HCT116 (cell line): ENCODE results near the gene AKAP9. TPM values are rescaled to one million over a fixed set of nuclear protein-coding genes. Genes with fewer than 3 reads are reported as not detected.
"Not testable (repeated sequence)": the region's sequence is repeated elsewhere in the genome, so short reads cannot be mapped to it uniquely, and the experiment has no call there.

Experiments
- ATAC-seq: fragments of 200-7000 bp; cut with Tn5 transposase; 2 replicates; pipeline ENCODE4 v1.9.1; 2020; ENCODE audit warnings: mild to moderate bottlenecking, moderate library complexity
- BruUV-seq: library from RNA; stranded (reverse); fragments of 400-500 nt; replicated peaks from 2 replicates; lab custom pipeline; 2021; lab: Mats Ljungman, UMichigan
- CTCF ChIA-PET: fragments of 300-600 bp; sonication (Branson Sonifier 250); formaldehyde crosslinking; loops from one replicate; lab custom pipeline; 2021; ENCODE audit warnings: antibody characterized with exemption; lab: Charles Lee
- POLR2A ChIA-PET: fragments of 300-600, 350-600 bp; sonication (Branson Sonifier 250); formaldehyde crosslinking; loops from one replicate; lab custom pipeline; 2021; ENCODE audit warnings: antibody characterized with exemption; lab: Charles Lee
- RAD21 ChIA-PET, 2 experiments: fragments of 300-600 bp; sonication (Branson Sonifier 250); formaldehyde crosslinking; loops; one replicate each; lab custom pipeline; 2023; ENCODE audit warnings: low total read pairs in 2 of 2; ENCODE audit not compliant: uncharacterized antibody in 2 of 2, unreplicated experiment in 2 of 2, low non-redundant PET in 1 of 2; lab: Charles Lee
- DNase-seq: peaks from one replicate; pipeline ENCODE4 v3.0.0-alpha.2; 2010; ENCODE audit warnings: low read depth, low spot score
- H2AFZ ChIP-seq: fragments of 200-600 bp; shearing (Covaris generic), sonication (generic); 2 replicates; pipeline ENCODE4 v1.6.1; 2017; ENCODE audit warnings: low read depth, mixed run types, mixed read lengths, antibody characterized with exemption, low read length; ENCODE audit not compliant: poor library complexity, severe bottlenecking
- H3K27ac ChIP-seq: 2 replicates; pipeline ENCODE4 v1.5.1; 2012; ENCODE audit warnings: low read depth, low read length
- H3K27me3 ChIP-seq: fragments of 200-600 bp; sonication (generic); 2 replicates; pipeline ENCODE4 v1.6.1; 2016; ENCODE audit warnings: mixed run types, low read length, mixed read lengths; ENCODE audit not compliant: insufficient read depth
- H3K36me3 ChIP-seq, 2 experiments: fragments of 200-500 bp in 1 of 2; fragments of 200-600 bp in 1 of 2; sonication (Bioruptor generic) in 1 of 2; sonication (generic) in 1 of 2; 2 replicates each; pipeline versions ENCODE4 v1.5.1 to v1.6.1; 2014 to 2016; ENCODE audit warnings: low read length in 2 of 2, inconsistent platforms in 1 of 2, mixed read lengths in 1 of 2, mixed run types in 1 of 2; ENCODE audit not compliant: insufficient read depth in 2 of 2, control insufficient read depth in 1 of 2
- H3K4me1 ChIP-seq, 2 experiments: fragments of 200-600 bp in 1 of 2; sonication (generic) in 1 of 2; 2 replicates each; pipeline versions ENCODE4 v1.5.1 to v1.6.1; 2012 to 2017; ENCODE audit warnings: low read length in 2 of 2, inconsistent platforms in 1 of 2, mild to moderate bottlenecking in 1 of 2, mixed read lengths in 1 of 2, mixed run types in 1 of 2, moderate library complexity in 1 of 2; ENCODE audit not compliant: insufficient read depth in 2 of 2, control insufficient read depth in 1 of 2
- H3K4me2 ChIP-seq: fragments of 200-600 bp; sonication (generic); 2 replicates; pipeline ENCODE4 v1.6.1; 2017; ENCODE audit warnings: mixed run types, low read length, mixed read lengths
- H3K4me3 ChIP-seq, 2 experiments: fragments of 200-600 bp in 1 of 2; sonication (generic) in 1 of 2; replicated peaks in 1 of 2; 2 replicates each; pipeline ENCODE4 v1.5.1; 2011 to 2016; ENCODE audit warnings: low read length in 2 of 2, control low read depth in 1 of 2, low read depth in 1 of 2, mild to moderate bottlenecking in 1 of 2, mixed read lengths in 1 of 2, mixed run types in 1 of 2
- H3K79me2 ChIP-seq: fragments of 200-600 bp; sonication (generic); 2 replicates; pipeline ENCODE4 v1.6.1; 2017; ENCODE audit warnings: mild to moderate bottlenecking, mixed run types, low read length, moderate library complexity, mixed read lengths; ENCODE audit not compliant: insufficient read depth
- H3K9ac ChIP-seq: fragments of 200-600 bp; sonication (generic); 2 replicates; pipeline ENCODE4 v1.6.1; 2016; ENCODE audit warnings: low read length, mixed read lengths
- H3K9me2 ChIP-seq: fragments of 200-600 bp; sonication (generic), shearing (Covaris generic); 2 replicates; pipeline ENCODE4 v1.6.1; 2017; ENCODE audit warnings: mixed run types, mild to moderate bottlenecking, moderate library complexity; ENCODE audit not compliant: insufficient read depth
- H3K9me3 ChIP-seq, 2 experiments: fragments of 200-500 bp in 1 of 2; fragments of 200-600 bp in 1 of 2; sonication (Bioruptor generic) in 1 of 2; sonication (generic) in 1 of 2; 2 replicates each; pipeline ENCODE4 v1.6.1; 2014 to 2017; ENCODE audit warnings: low read length in 2 of 2, mixed read lengths in 2 of 2, inconsistent platforms in 1 of 2, low read depth in 1 of 2, mild to moderate bottlenecking in 1 of 2, mixed run types in 1 of 2, moderate library complexity in 1 of 2; ENCODE audit not compliant: control insufficient read depth in 1 of 2, insufficient read depth in 1 of 2
- H4K20me1 ChIP-seq: fragments of 200-600 bp; sonication (generic), shearing (Covaris generic); 2 replicates; pipeline ENCODE4 v1.6.1; 2017; ENCODE audit warnings: mixed run types, mild to moderate bottlenecking, moderate library complexity; ENCODE audit not compliant: insufficient read depth
- CBX3 ChIP-seq: IDR thresholded peaks from 2 replicates; pipeline ENCODE4 v1.6.1; 2012; ENCODE audit warnings: low read depth
- CTCF ChIP-seq, 3 experiments: fragments of 200-600 bp in 1 of 3; sonication (generic) in 1 of 3; IDR thresholded peaks in 2 of 3; conservative IDR thresholded peaks in 1 of 3; 2 replicates each; pipeline ENCODE4 v1.5.1; 2012 to 2017; ENCODE audit warnings: low read depth in 2 of 3, low read length in 2 of 3, antibody characterized with exemption in 1 of 3, borderline replicate concordance in 1 of 3, control low read depth in 1 of 3, mild to moderate bottlenecking in 1 of 3, mixed read lengths in 1 of 3, mixed run types in 1 of 3, moderate library complexity in 1 of 3; ENCODE audit not compliant: insufficient read depth in 1 of 3
- EZH2 ChIP-seq: fragments of 200-600 bp; sonication (generic); IDR thresholded peaks from 2 replicates; pipeline ENCODE4 v1.6.1; 2017; ENCODE audit warnings: antibody characterized with exemption, mixed run types
- FOSL1 ChIP-seq: IDR thresholded peaks from 2 replicates; pipeline ENCODE4 v1.6.1; 2012; ENCODE audit warnings: low read depth
- MAX ChIP-seq: IDR thresholded peaks from 2 replicates; pipeline ENCODE4 v1.6.1; 2012
- intact Hi-C: fragments of 100-400 bp; cut with micrococcal nuclease; formaldehyde crosslinking; loops from 2 replicates; pipeline ENCODE4 v1.10.0; 2022
- total RNA-seq: library from RNA; stranded (reverse); gene quantifications from one replicate; pipeline ENCODE4 v1.2.1, GENCODE V29; 2021; ENCODE audit not compliant: unreplicated experiment

The AKAP9 gene
- total RNA-seq, 1 experiment from 2014 or later = 32.6 TPM

- intact Hi-C loops, H3K27ac ChIP-seq, H3K79me2 ChIP-seq, RAD21 ChIA-PET, H3K9me2 ChIP-seq, DNase-seq, H3K27me3 ChIP-seq, POLR2A ChIA-PET, H3K9ac ChIP-seq, H3K9me3 ChIP-seq, H3K4me3 ChIP-seq, H3K4me1 ChIP-seq, H3K4me2 ChIP-seq, H2AFZ ChIP-seq, H4K20me1 ChIP-seq, H3K36me3 ChIP-seq, CTCF ChIA-PET, BruUV-seq, ATAC-seq: not testable (repeated sequence)
Observed at GRCh38 chr7:91982352-91982751, 41.7 kb downstream of the AKAP9 start.

- DNase-seq = no peak
- Histone ChIP-seq H2AFZ (no peak overlapping the region), H3K9me2 (no peaks in the 10 kb centered on the region), H3K36me3 (no peaks in the 10 kb centered on the region), H3K9ac (no peak overlapping the region), H3K9me3 (no peaks in the 10 kb centered on the region), H3K4me2 (no peak overlapping the region), H3K4me1 (no peaks in the 10 kb centered on the region), H3K79me2 (no peaks in the 10 kb centered on the region; the same call in 1 of the 2 replicates), H3K27ac (no peak overlapping the region), H4K20me1 (no peaks in the 10 kb centered on the region), H3K4me3 (no peak overlapping the region), H3K27me3 (no peaks in the 10 kb centered on the region)
- no peak for ATAC-seq
- POLR2A ChIA-PET = no interaction called here
- no TSS peak for BruUV-seq
- CTCF ChIA-PET = no interaction called here
- TF ChIP-seq FOSL1 (no peak), MAX (no peak), CTCF (IDR thresholded peaks at IDR 0.05 in 2 of 3, conservative IDR thresholded peaks at IDR 0.05 in 1 of 3; ENCODE audit: borderline replicate concordance in 1 of 3, insufficient read depth in 1 of 3, low read depth in 2 of 3, low read length in 2 of 3) (no peak), CBX3 (no peak), EZH2 (no peak)
- RAD21 ChIA-PET = no interaction called here
- intact Hi-C loops = no loop called here
Observed at GRCh38 chr7:91988213-91988612, 47.6 kb downstream of the AKAP9 start.
